HepG2 (cell line): Measurements from ENCODE around the gene TMEM200B.

Experiments used
- POLR2A ChIP-seq, 2 experiments: IDR thresholded peaks; 2 replicates each; pipeline ENCODE4 v1.6.1; 2011; ENCODE audit warnings: low read depth in 2 of 2, low read length in 2 of 2, mild to moderate bottlenecking in 1 of 2, moderate library complexity in 1 of 2; ENCODE audit not compliant: insufficient read depth in 1 of 2
- ZBTB7A ChIP-seq: sonication (generic); formaldehyde crosslinking; IDR thresholded peaks from 2 replicates; pipeline ENCODE4 v1.8.0; 2022; ENCODE audit warnings: mild to moderate bottlenecking, missing genetic modification reagents

GRCh38 chr1:29112705-29113412, 10.8 kb downstream of the TMEM200B start:
- TF ChIP-seq POLR2A (IDR thresholded peaks at IDR 0.05; ENCODE audit: insufficient read depth in 1 of 2, low read depth in 2 of 2, low read length in 2 of 2) (no peak), ZBTB7A (no peak)
